ENCODE data around the gene PAQR7. TPM values are rescaled to one million over a fixed set of nuclear protein-coding genes. Genes with fewer than 3 reads are reported as not detected.

Gene PAQR7
- total RNA-seq, 3 donors from 2014 or later (not counting 1 experiment from before 2014, with no cell fraction given), result 2.9 to 3.6 (median 3.0) TPM

DNA sequence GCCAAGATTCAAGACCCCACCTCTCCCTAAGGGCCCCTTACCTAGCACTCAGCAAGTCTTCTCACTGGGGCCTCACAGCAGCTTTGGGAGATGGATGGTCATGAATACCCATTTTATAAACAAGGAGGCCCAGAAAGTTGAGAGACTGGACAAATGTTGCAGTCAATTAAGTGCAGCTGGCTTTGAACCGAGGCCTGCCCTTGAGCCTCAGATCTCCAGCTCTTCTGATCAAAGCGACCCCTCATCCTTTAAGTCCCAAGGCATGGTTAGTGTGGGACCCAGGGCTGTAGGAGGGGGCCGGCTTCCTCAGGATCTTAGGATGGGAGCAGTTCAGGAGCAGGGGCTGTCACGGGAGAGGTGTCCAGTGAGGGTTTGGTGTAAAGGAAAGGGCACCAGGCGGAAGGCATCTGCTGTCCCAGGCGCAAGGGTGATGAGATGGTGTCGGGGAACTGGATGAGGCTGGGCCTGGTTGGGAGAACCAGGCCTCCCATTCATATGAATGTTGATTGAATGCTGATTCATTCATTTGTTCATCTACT is 60.9 kb downstream of the PAQR7 start:
- Mint-ChIP-seq H3K9me3 (no peaks in the 10 kb centered on the region), H3K36me3 (no peaks in the 10 kb centered on the region), H3K4me1 (peaks cover 9 to 22% of the 10 kb centered on the region in 2 donors), H3K27ac (peak overlapping the region in 1 of 2 donors; percentile 63), H3K27me3 (ENCODE audit: low read depth in 2 of 2) (no peaks in the 10 kb centered on the region), H3K4me3 (no peak overlapping the region)
- ATAC-seq, result no peak
- TF ChIP-seq, protein P1, sequence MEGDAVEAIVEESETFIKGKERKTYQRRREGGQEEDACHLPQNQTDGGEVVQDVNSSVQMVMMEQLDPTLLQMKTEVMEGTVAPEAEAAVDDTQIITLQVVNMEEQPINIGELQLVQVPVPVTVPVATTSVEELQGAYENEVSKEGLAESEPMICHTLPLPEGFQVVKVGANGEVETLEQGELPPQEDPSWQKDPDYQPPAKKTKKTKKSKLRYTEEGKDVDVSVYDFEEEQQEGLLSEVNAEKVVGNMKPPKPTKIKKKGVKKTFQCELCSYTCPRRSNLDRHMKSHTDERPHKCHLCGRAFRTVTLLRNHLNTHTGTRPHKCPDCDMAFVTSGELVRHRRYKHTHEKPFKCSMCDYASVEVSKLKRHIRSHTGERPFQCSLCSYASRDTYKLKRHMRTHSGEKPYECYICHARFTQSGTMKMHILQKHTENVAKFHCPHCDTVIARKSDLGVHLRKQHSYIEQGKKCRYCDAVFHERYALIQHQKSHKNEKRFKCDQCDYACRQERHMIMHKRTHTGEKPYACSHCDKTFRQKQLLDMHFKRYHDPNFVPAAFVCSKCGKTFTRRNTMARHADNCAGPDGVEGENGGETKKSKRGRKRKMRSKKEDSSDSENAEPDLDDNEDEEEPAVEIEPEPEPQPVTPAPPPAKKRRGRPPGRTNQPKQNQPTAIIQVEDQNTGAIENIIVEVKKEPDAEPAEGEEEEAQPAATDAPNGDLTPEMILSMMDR (IDR thresholded peaks at IDR 0.05), result no peak
- Histone ChIP-seq H3K36me3 (ENCODE audit: control insufficient read depth, insufficient read depth, low read length) (no peaks in the 10 kb centered on the region), H3K9me3 (ENCODE audit: control insufficient read depth, insufficient read depth, low read length) (no peaks in the 10 kb centered on the region), H3K4me1 (ENCODE audit: control insufficient read depth, insufficient read depth, low read length) (peaks cover 25% of the 10 kb centered on the region), H3K27ac (ENCODE audit: low read length) (no peak overlapping the region), H3K4me3 (ENCODE audit: low read length) (no peak overlapping the region), H3K27me3 (ENCODE audit: control insufficient read depth, insufficient read depth, low read length) (no peaks in the 10 kb centered on the region)
- no peak for DNase-seq
- intact Hi-C loops (cut with micrococcal nuclease), result loop anchor here (5.0 kb wide), 1 partner anchor 312 kb away; no protein-coding TSS in a partner anchor
- 99% methylated on average over 7 of the region's 7 CpGs for WGBS (ENCODE audit: insufficient coverage)

DNA sequence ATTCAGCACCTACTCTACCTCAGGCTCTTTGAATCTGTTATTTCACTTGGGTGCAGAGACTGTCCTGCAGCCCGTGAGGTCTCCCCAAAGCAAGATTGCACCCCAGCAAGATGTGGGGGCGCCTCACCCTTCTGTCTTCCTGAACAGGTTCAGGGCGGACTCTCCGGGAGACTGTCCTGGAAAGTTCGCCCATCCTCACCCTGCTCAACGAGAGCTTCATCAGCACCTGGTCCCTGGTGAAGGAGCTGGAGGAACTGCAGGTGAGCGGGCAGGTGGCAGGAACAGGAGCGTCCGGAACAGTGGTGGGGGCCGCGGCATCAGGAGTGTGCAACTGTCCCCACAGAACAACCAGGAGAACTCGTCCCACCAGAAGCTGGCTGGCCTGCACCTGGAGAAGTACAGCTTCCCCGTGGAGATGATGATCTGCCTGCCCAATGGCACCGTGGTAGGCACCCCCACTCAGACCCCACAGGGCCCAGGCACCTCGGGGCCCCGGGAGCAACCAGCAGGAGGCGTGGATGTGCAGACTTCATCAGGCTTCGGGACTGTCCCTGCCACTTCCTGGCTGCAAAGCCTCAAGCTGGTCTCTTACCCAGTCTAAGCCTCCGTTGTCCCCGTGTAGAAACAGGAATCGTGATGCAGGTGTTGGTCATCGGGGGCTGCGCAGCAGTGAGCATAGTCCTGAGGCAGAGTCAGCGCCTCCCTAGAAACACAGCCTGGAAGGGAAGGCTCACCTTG is 61.6 kb downstream of the PAQR7 start:
- TF ChIP-seq, protein P1 (IDR thresholded peaks at IDR 0.05), result no peak
- Mint-ChIP-seq H3K36me3 (no peaks in the 10 kb centered on the region), H3K9me3 (no peaks in the 10 kb centered on the region), H3K4me3 (no peak overlapping the region), H3K27ac (no peak overlapping the region), H3K27me3 (ENCODE audit: low read depth in 2 of 2) (no peaks in the 10 kb centered on the region), H3K4me1 (peaks cover 2 to 15% of the 10 kb centered on the region in 2 donors)
- DNase-seq, result no peak
- no peak for ATAC-seq
- no peaks in the 10 kb centered on the region for H3K9me3 ChIP-seq (ENCODE audit: control insufficient read depth, insufficient read depth, low read length)
- H3K36me3 ChIP-seq (ENCODE audit: control insufficient read depth, insufficient read depth, low read length), result no peaks in the 10 kb centered on the region
- 93% methylated on average over 24 of the region's 24 CpGs for WGBS (ENCODE audit: insufficient coverage)
- H3K4me1 ChIP-seq (ENCODE audit: control insufficient read depth, insufficient read depth, low read length), result peaks cover 18% of the 10 kb centered on the region
- intact Hi-C loops (cut with micrococcal nuclease), result loop anchor here (5.0 kb wide), 1 partner anchor 312 kb away; no protein-coding TSS in a partner anchor
- H3K27ac ChIP-seq (ENCODE audit: low read length), result no peak overlapping the region
- no peak overlapping the region for H3K4me3 ChIP-seq (ENCODE audit: low read length)
- H3K27me3 ChIP-seq (ENCODE audit: control insufficient read depth, insufficient read depth, low read length), result no peaks in the 10 kb centered on the region

DNA sequence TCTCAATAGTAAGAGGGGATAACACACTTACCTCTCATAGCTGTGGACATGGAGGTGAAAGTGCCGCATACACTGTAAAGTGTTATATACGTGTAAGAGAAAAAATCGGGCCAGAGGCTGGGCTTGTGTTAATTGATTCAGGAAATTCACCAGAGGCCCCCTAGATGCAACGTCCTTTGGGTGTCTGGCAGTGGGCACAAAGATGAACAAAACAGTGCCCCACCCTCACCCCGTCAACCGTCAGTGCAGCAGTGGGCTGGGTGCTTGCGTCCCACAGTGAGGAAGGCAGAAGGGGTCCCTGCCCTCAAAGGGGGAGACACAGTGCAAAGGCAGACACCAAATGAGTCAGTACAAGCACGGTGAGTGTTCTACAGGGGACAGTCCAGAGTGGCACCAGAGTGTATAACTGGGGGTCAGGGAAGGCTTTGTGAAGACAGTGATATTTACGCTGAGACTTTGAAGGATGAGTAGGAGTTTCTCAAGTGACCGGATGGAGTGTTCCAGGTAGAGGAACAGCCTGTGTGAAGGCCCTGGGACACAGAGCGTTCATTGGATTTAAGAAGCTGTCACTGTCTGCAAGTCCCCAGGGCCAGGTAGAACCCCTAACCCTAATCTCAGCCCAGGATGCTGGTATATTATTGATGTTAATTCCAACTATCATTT is 62.3 kb downstream of the PAQR7 start:
- ATAC-seq, result no peak
- Histone ChIP-seq H3K36me3 (ENCODE audit: control insufficient read depth, insufficient read depth, low read length) (no peaks in the 10 kb centered on the region), H3K27me3 (ENCODE audit: control insufficient read depth, insufficient read depth, low read length) (no peaks in the 10 kb centered on the region)

More for the DNA sequence above, 62.3 kb downstream of the PAQR7 start:
- Mint-ChIP-seq H3K9me3 (no peaks in the 10 kb centered on the region), H3K4me1 (peaks cover 0 to 8% of the 10 kb centered on the region in 2 donors), H3K4me3 (no peak overlapping the region), H3K27me3 (ENCODE audit: low read depth in 2 of 2) (no peaks in the 10 kb centered on the region), H3K36me3 (no peaks in the 10 kb centered on the region), H3K27ac (no peak overlapping the region)
- intact Hi-C loops (cut with micrococcal nuclease), result loop anchor here (5.0 kb wide), 1 partner anchor 311 kb away; no protein-coding TSS in a partner anchor
- H3K4me3 ChIP-seq (ENCODE audit: low read length), result no peak overlapping the region
- peaks cover 15% of the 10 kb centered on the region for H3K4me1 ChIP-seq (ENCODE audit: control insufficient read depth, insufficient read depth, low read length)
- H3K9me3 ChIP-seq (ENCODE audit: control insufficient read depth, insufficient read depth, low read length), result no peaks in the 10 kb centered on the region
- TF ChIP-seq, protein P1 (IDR thresholded peaks at IDR 0.05), result no peak
- WGBS (ENCODE audit: insufficient coverage), result 82% methylated on average over 11 of the region's 11 CpGs
- DNase-seq, result no peak
- H3K27ac ChIP-seq (ENCODE audit: low read length), result no peak overlapping the region

Other genes starting within 250 kb of the PAQR7 start
- 10 to 100 TPM in 2 of 3 donors, 1 to 10 TPM in 1; 9.7 to 16.4 (median 11.1) TPM for gene SELENON, start 75.5 kb downstream of the PAQR7 start, total RNA-seq
- gene MTFR1L, start 55.8 kb downstream of the PAQR7 start, total RNA-seq, result 10 to 100 TPM; 33.4 to 39.0 (median 39.0) TPM
- gene AUNIP, start 16.3 kb downstream of the PAQR7 start, total RNA-seq, result under 1 TPM; 0.16 to 0.50 (median 0.20) TPM
- 10 to 100 TPM; 26.6 to 41.0 (median 35.2) TPM for gene STMN1, start 30.7 kb upstream of the PAQR7 start, total RNA-seq
- 10 to 100 TPM; 39.0 to 95.1 (median 68.6) TPM for gene PAFAH2, start 122.4 kb upstream of the PAQR7 start, total RNA-seq
- gene EXTL1, start 146.1 kb upstream of the PAQR7 start, total RNA-seq, result not detected
- gene SLC30A2, start 170.4 kb upstream of the PAQR7 start, total RNA-seq, result not detected
- not detected for gene TRIM63, start 191.9 kb upstream of the PAQR7 start, total RNA-seq
- 1 to 10 TPM; 3.1 to 8.2 (median 8.1) TPM for gene PDIK1L, start 236.1 kb upstream of the PAQR7 start, total RNA-seq